IMR-90 (cell line): Measurements from ENCODE around the gene LIMS2. TPM values are rescaled to one million over a fixed set of nuclear protein-coding genes. Genes with fewer than 3 reads are reported as not detected.

Source experiments
- ATAC-seq: fragments of 200-7000 bp; cut with Tn5 transposase; 2 replicates; pipeline ENCODE4 v1.9.1; 2020; ENCODE audit warnings: low read depth, mild to moderate bottlenecking, moderate library complexity
- BruUV-seq: library from RNA; stranded (reverse); fragments of 400-500 nt; replicated peaks from 2 replicates; lab custom pipeline; 2021; lab: Mats Ljungman, UMichigan
- CTCF ChIA-PET: fragments of 300-600 bp; formaldehyde crosslinking; extraction: SDS; loops from one replicate; lab custom pipeline; 2021; ENCODE audit warnings: antibody characterized with exemption; lab: Yijun Ruan, JAX
- POLR2A ChIA-PET: fragments of 300-600 bp; sonication (Branson Sonifier 250); formaldehyde crosslinking; loops from one replicate; lab custom pipeline; 2022; ENCODE audit warnings: antibody characterized with exemption; ENCODE audit not compliant: unreplicated experiment; lab: Charles Lee
- DNase-seq: peaks from one replicate; pipeline ENCODE4 v3.0.0; 2013
- H2AFZ ChIP-seq: replicated peaks from 2 replicates; pipeline ENCODE3; 2013; ENCODE audit warnings: low read length, mild to moderate bottlenecking; ENCODE audit not compliant: poor library complexity
- H2AK5ac ChIP-seq: 2 replicates; pipeline ENCODE4 v1.6.1; 2013; ENCODE audit warnings: low read depth, low read length, inconsistent platforms
- H2AK9ac ChIP-seq: replicated peaks from 2 replicates; pipeline ENCODE3; 2013; ENCODE audit warnings: mild to moderate bottlenecking, low read depth, low read length, moderate library complexity; ENCODE audit not compliant: poor library complexity
- H2BK120ac ChIP-seq: 2 replicates; pipeline ENCODE4 v1.6.1; 2013; ENCODE audit warnings: low read depth, low read length, inconsistent platforms
- H2BK15ac ChIP-seq: 3 replicates; pipeline ENCODE4 v1.6.1; 2013; ENCODE audit warnings: low read depth, low read length, inconsistent platforms
- H2BK20ac ChIP-seq: 2 replicates; pipeline ENCODE4 v1.6.1; 2013; ENCODE audit warnings: low read depth, mild to moderate bottlenecking, inconsistent platforms, low read length, moderate library complexity
- H2BK5ac ChIP-seq: 2 replicates; pipeline ENCODE4 v1.6.1; 2013; ENCODE audit warnings: mild to moderate bottlenecking, low read depth, low read length, inconsistent platforms; ENCODE audit not compliant: poor library complexity, severe bottlenecking
- H3K14ac ChIP-seq: replicated peaks from 2 replicates; pipeline ENCODE4 v1.6.1; 2013; ENCODE audit warnings: low read depth, low read length, inconsistent platforms
- H3K18ac ChIP-seq: 2 replicates; pipeline ENCODE4 v1.6.1; 2013; ENCODE audit warnings: low read depth, low read length, control low read depth
- H3K23ac ChIP-seq: 2 replicates; pipeline ENCODE4 v1.6.1; 2013; ENCODE audit warnings: low read depth, low read length, inconsistent platforms
- H3K27ac ChIP-seq: 2 replicates; pipeline ENCODE4 v1.5.1; 2013; ENCODE audit warnings: mild to moderate bottlenecking, control low read depth, low read length; ENCODE audit not compliant: insufficient read depth
- H3K27me3 ChIP-seq: 2 replicates; pipeline ENCODE4 v1.6.1; 2013; ENCODE audit warnings: low read length; ENCODE audit not compliant: control insufficient read depth, insufficient read depth
- H3K36me3 ChIP-seq: 2 replicates; pipeline ENCODE4 v1.6.1; 2013; ENCODE audit warnings: low read length, mixed read lengths; ENCODE audit not compliant: control insufficient read depth, insufficient read depth
- H3K4ac ChIP-seq: 2 replicates; pipeline ENCODE4 v1.6.1; 2013; ENCODE audit warnings: low read depth, low read length, inconsistent platforms
- H3K4me1 ChIP-seq: 2 replicates; pipeline ENCODE4 v1.6.1; 2013; ENCODE audit warnings: low read length, mixed read lengths; ENCODE audit not compliant: control insufficient read depth, insufficient read depth
- H3K4me2 ChIP-seq: 2 replicates; pipeline ENCODE4 v1.6.1; 2013; ENCODE audit warnings: low read depth, mild to moderate bottlenecking, control low read depth, low read length, moderate library complexity
- H3K4me3 ChIP-seq: 2 replicates; pipeline ENCODE4 v1.5.1; 2013; ENCODE audit warnings: low read depth, mild to moderate bottlenecking, control low read depth, low read length, moderate library complexity; ENCODE audit not compliant: insufficient read depth
- H3K56ac ChIP-seq: 2 replicates; pipeline ENCODE4 v1.6.1; 2013; ENCODE audit warnings: low read length, inconsistent platforms; ENCODE audit not compliant: insufficient read depth; ENCODE audit errors: extremely low read depth
- H3K79me1 ChIP-seq, 2 experiments: 2 replicates each; pipeline ENCODE4 v1.6.1; 2013; ENCODE audit warnings: low read length in 2 of 2, inconsistent platforms in 1 of 2, low read depth in 1 of 2
- H3K9ac ChIP-seq: 2 replicates; pipeline ENCODE4 v1.6.1; 2013; ENCODE audit warnings: low read depth, low read length, control low read depth
- H3K9me1 ChIP-seq: 2 replicates; pipeline ENCODE4 v1.6.1; 2013; ENCODE audit warnings: low read length, inconsistent platforms; ENCODE audit not compliant: insufficient read depth
- H3K9me3 ChIP-seq: 2 replicates; pipeline ENCODE4 v1.6.1; 2013; ENCODE audit warnings: low read length; ENCODE audit not compliant: control insufficient read depth, insufficient read depth
- H4K20me1 ChIP-seq: 2 replicates; pipeline ENCODE4 v1.6.1; 2013; ENCODE audit warnings: low read length, inconsistent platforms; ENCODE audit not compliant: insufficient read depth
- H4K5ac ChIP-seq: 2 replicates; pipeline ENCODE4 v1.6.1; 2013; ENCODE audit warnings: mild to moderate bottlenecking, low read depth, low read length, control low read depth
- H4K8ac ChIP-seq, 2 experiments: 2 replicates each; pipeline ENCODE4 v1.6.1; 2013; ENCODE audit warnings: low read depth in 2 of 2, low read length in 2 of 2, control low read depth in 1 of 2, inconsistent platforms in 1 of 2
- H4K91ac ChIP-seq: 2 replicates; pipeline ENCODE4 v1.6.1; 2013; ENCODE audit warnings: low read depth, low read length, inconsistent platforms; ENCODE audit not compliant: insufficient read depth
- CHD1 ChIP-seq: IDR thresholded peaks from 2 replicates; pipeline ENCODE4 v1.6.1; 2012; ENCODE audit warnings: low read depth, low read length, improper control_type of control experiment
- MAZ ChIP-seq: IDR thresholded peaks from 2 replicates; pipeline ENCODE4 v1.6.1; 2012; ENCODE audit warnings: low read depth, mild to moderate bottlenecking, low read length, improper control_type of control experiment, moderate library complexity, borderline replicate concordance
- NFE2L2 ChIP-seq: fragments of 150-350 bp; IDR thresholded peaks from 2 replicates; pipeline ENCODE4 v1.6.1; 2016; ENCODE audit warnings: low read depth, mild to moderate bottlenecking, low read length
- POLR2A ChIP-seq: IDR thresholded peaks from 2 replicates; pipeline ENCODE4 v1.6.1; 2012; ENCODE audit warnings: mild to moderate bottlenecking, low read depth, low read length
- RFX5 ChIP-seq: IDR thresholded peaks from 2 replicates; pipeline ENCODE4 v1.8.0; 2012; ENCODE audit warnings: low read depth, mild to moderate bottlenecking, low read length, moderate library complexity
- WGBS, 2 experiments: methylation state at CpG; one replicate each; pipeline versions ENCODE4 v1.1.5 to v1.1.7; 2013; ENCODE audit warnings: missing lambda C conversion rate in 2 of 2; ENCODE audit not compliant: insufficient read length in 1 of 2; ENCODE audit errors: extremely low coverage in 2 of 2; 5-methylcytosine and 5-hydroxymethylcytosine counted together
- dilution Hi-C: fragments of 300-500 bp; cut with HindIII; formaldehyde crosslinking; loops from one replicate; pipeline ENCODE4 v1.14.3; 2018; ENCODE audit warnings: low sequenced_read_pairs; ENCODE audit not compliant: unreplicated experiment
- in situ Hi-C: fragments of 300-500 bp; cut with MboI; formaldehyde crosslinking; loops from 3 replicates; pipeline ENCODE4 v1.14.3; 2019; ENCODE audit warnings: low sequenced_read_pairs, inconsistent platforms, mixed read lengths
- intact Hi-C: fragments of 100-400 bp; cut with micrococcal nuclease; formaldehyde crosslinking; loops from 2 replicates; pipeline ENCODE4 v1.10.0; 2022
- polyA plus RNA-seq, 3 experiments: library from polyadenylated mRNA; depleted of rRNA; stranded (reverse); fragments of >200 nt; gene quantifications; 2 replicates each; pipeline ENCODE4 v1.2.3, GENCODE V29; 2012; ENCODE audit warnings: low replicate concordance in 1 of 3
- total RNA-seq: library from RNA; depleted of rRNA; stranded (reverse); fragments of >200 nt; gene quantifications from 2 replicates; pipeline ENCODE4 v1.2.3, GENCODE V29; 2012

LIMS2 gene
- total and polyA plus RNA-seq, 2 of the 4 experiments (the other 2 are of a cell fraction): 1.3 to 18.8 TPM

DNA sequence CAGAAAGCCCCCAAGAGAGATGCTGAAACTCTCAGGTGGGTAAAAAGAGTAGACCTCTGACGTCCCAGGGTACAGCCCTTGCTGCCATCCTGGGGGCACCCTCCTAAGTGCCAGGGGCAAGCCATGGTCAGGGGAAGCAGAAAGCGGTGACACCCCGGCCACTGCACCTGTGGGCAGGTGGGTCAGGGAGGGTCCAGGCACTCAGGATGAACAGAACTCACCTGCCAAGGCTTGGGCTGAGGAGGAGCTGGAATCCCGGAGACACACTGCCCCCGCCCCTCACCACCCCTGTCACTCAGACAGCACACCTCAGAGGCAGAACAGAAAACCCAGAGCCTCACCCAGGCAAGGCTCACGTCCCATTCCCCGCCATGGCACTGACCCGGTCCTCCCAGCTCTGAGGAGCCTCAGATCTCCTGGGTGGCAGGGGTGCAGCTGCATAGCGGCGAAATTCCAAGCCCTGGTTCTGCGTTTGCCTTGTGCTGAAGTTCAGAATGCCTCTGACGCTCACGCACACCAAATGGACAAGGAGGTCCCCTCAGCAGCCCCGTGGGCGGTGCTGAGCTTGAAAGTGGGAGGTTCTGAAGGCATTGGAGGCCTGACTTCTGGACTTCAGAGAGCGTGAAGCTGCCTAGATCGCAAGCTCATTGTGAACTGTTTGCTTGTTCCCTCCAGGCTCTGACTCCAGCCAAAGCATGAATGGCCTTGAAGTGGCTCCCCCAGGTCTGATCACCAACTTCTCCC is 25.1 kb downstream of the LIMS2 start:
- no peak for DNase-seq
- Histone ChIP-seq H2BK15ac (no peak overlapping the region), H2BK20ac (no peak overlapping the region), H3K9me1 (peaks cover 17% of the 10 kb centered on the region; the same call in 1 of the 2 replicates), H3K4ac (no peak overlapping the region), H3K4me3 (no peak overlapping the region), H2AK9ac (peak overlapping the region; percentile 92), H4K91ac (no peak overlapping the region), H3K23ac (no peak overlapping the region), H2BK5ac (no peak overlapping the region), H4K20me1 (no peaks in the 10 kb centered on the region; the same call in none of the 2 replicates), H3K9me3 (no peaks in the 10 kb centered on the region), H3K27me3 (no peaks in the 10 kb centered on the region), H4K5ac (no peak overlapping the region), H4K8ac (no peak overlapping the region), H3K79me1 (peaks cover 0 to 16% of the 10 kb centered on the region in 2 experiments; a peak in 2 of 4 replicates), H3K18ac (no peak overlapping the region), H3K4me2 (no peak overlapping the region), H2AK5ac (no peak overlapping the region), H3K27ac (no peak overlapping the region), H3K4me1 (peaks cover 7% of the 10 kb centered on the region; the same call in 1 of the 2 replicates), H3K36me3 (peaks cover 12% of the 10 kb centered on the region; the same call in 1 of the 2 replicates), H3K14ac (no peak overlapping the region), H3K9ac (no peak overlapping the region), H2AFZ (no peak overlapping the region), H2BK120ac (no peak overlapping the region), H3K56ac (no peak overlapping the region)
- dilution Hi-C loops: no loop called here
- no peak for ATAC-seq
- no TSS peak for BruUV-seq
- intact Hi-C loops: no loop called here
- in situ Hi-C loops: no loop called here
- 66% methylated on average over 8 of the region's 17 CpGs; no CpG with 5 or more reads in 1 of the 2 experiments for WGBS, 2 experiments
- CTCF ChIA-PET: interaction anchor here (0.6 to 2.3 kb wide), 4 partner anchors 12 to 446 kb away, joined by 3 to 15 read pairs (median 4); partner anchors contain the start of gene LIMS2
- POLR2A ChIA-PET: no interaction called here
- TF ChIP-seq POLR2A: no peak
- TF ChIP-seq MAZ: no peak
- no peak for TF ChIP-seq RFX5
- TF ChIP-seq NFE2L2: no peak
- TF ChIP-seq CHD1: no peak
